Large intestine (tissue), 3 donors: ENCODE data around the gene MRPL44. TPM values are rescaled to one million over a fixed set of nuclear protein-coding genes. Genes with fewer than 3 reads are reported as not detected.
"Not testable (repeated sequence)": the region's sequence is repeated elsewhere in the genome, so short reads cannot be mapped to it uniquely, and the experiment has no call there.

Source experiments
- DNase-seq, 2 donors: peaks; one replicate each; pipeline versions ENCODE4 v3.0.0 to v3.0.0-alpha.2; 2013
- H3K27ac ChIP-seq: one replicate; pipeline ENCODE4 v1.5.1; 2013; ENCODE audit warnings: low read length
- H3K27me3 ChIP-seq: 2 replicates; pipeline ENCODE4 v1.6.1; 2013; ENCODE audit warnings: low read length; ENCODE audit not compliant: control insufficient read depth, insufficient read depth
- H3K36me3 ChIP-seq: 2 replicates; pipeline ENCODE4 v1.6.1; 2013; ENCODE audit warnings: low read length; ENCODE audit not compliant: control insufficient read depth, insufficient read depth
- H3K4me1 ChIP-seq: one replicate; pipeline ENCODE4 v1.6.1; 2013; ENCODE audit warnings: low read length; ENCODE audit not compliant: control insufficient read depth, insufficient read depth
- H3K4me3 ChIP-seq: one replicate; pipeline ENCODE4 v1.5.1; 2013; ENCODE audit warnings: low read length
- H3K9me3 ChIP-seq: one replicate; pipeline ENCODE4 v1.6.1; 2013; ENCODE audit warnings: mild to moderate bottlenecking, low read depth, low read length, moderate library complexity; ENCODE audit not compliant: control insufficient read depth
- WGBS: methylation state at CpG from one replicate; pipeline ENCODE4 v1.1.5; 2013; ENCODE audit warnings: low lambda C conversion rate; ENCODE audit not compliant: insufficient coverage; 5-methylcytosine and 5-hydroxymethylcytosine counted together
- polyA plus RNA-seq: library from polyadenylated mRNA; unstranded; fragments of 120-200 nt; gene quantifications from one replicate; pipeline ENCODE4 v1.2.1, GENCODE V29; 2013

The MRPL44 gene
- polyA plus RNA-seq, 1 donor: 28.3 TPM

DNA sequence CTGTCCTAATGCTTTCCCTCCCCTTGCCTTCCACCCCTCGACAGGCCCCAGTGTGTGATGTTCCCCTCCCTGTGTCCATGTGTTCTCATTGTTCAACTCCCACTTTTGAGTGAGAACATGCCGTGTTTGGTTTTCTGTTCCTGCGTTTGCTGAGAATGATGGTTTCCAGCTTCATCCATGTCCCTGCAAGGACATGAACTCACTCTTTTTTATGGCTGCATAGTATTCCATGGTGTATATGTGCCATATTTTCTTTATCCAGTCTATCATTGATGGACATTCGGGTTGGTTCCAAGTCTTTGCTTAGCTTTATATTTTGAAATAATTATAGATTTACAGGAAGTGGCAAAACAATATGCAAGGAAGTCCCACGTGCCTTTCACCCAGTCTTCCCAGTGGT is 43.4 kb downstream of the MRPL44 start:
- DNase-seq, H3K27ac ChIP-seq, H3K27me3 ChIP-seq, H3K4me3 ChIP-seq, H3K9me3 ChIP-seq, H3K36me3 ChIP-seq: not testable (repeated sequence)
- peaks cover 12% of the 10 kb centered on the region for H3K4me1 ChIP-seq
- WGBS: 90% methylated on average over 2 of the region's 5 CpGs

DNA sequence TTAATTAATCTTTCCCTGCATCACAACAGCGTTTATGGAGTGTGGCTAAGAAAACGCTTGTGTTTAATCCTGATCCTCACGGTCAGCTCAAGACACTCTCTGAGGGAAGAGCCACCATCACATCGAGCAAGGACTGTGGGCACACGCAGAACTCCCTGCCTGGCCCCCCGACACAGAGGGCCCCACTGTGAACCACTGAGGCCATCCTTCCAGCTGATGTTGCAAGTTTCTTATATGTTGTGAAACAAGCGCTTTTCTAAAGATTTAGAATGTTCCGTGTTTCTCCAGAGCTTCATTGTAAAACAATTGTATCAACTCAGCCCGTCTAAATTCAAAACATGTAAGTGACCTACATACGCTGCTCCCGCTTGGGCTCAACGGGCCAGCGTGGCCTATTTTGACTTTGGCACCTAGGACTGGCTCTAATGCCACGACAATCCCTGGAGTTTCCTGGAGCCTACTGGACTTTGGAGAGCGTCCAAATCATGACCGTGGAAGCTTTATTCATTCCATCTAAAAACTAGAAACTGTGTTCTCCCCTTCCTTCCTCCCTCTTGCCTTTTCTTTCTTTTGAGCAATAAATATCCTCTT is 46.9 kb downstream of the MRPL44 start:
- no peak overlapping the region for H3K4me3 ChIP-seq
- no CpG with 5 or more reads among the region's 16 CpGs for WGBS
- peaks cover 8% of the 10 kb centered on the region for H3K4me1 ChIP-seq

DNA sequence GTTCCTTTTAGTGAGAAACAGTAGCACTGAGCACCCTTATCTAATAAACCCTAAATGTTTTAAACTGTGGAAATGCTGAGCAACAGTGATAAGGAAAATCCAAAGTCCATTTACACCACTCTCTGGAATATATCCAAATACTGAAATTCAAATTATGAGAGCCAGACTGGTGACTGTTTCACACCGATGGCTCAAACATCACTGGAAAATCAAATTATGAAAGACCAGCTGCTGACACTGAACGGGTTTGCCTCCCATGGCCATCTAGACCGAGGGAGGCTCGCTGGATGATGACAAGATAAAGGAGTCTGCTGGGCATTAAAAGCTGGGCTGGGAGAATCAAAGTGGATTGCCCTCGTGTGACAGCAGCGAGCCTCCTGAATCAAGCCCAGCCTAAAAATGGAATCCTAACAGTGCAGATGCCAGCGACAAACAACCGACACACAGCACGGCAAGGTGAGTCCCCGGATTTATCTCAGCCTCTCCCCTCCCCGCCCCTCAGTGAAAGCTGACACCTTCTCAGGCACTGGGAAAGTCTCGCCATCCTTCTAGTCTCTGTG is 51.5 kb downstream of the MRPL44 start:
- DNase-seq: peak; percentile 57 to 87
- WGBS: 20% methylated on average over 1 of the region's 12 CpGs
- Histone ChIP-seq H3K4me3 (peak overlapping the region; percentile 3), H3K27ac (peak overlapping the region; percentile 63), H3K36me3 (no peaks in the 10 kb centered on the region), H3K27me3 (no peaks in the 10 kb centered on the region), H3K4me1 (peaks cover 10% of the 10 kb centered on the region), H3K9me3 (no peaks in the 10 kb centered on the region)

More for the DNA sequence above, 46.9 kb downstream of the MRPL44 start:
- DNase-seq: no peak
- Histone ChIP-seq H3K27me3 (no peaks in the 10 kb centered on the region), H3K27ac (no peak overlapping the region), H3K36me3 (peaks cover 3% of the 10 kb centered on the region), H3K9me3 (no peaks in the 10 kb centered on the region)

GRCh38 chr2:224009605-224010315 is 52.5 kb downstream of the MRPL44 start:
- Histone ChIP-seq H3K9me3 (no peaks in the 10 kb centered on the region), H3K4me1 (peaks cover 10% of the 10 kb centered on the region), H3K27me3 (no peaks in the 10 kb centered on the region), H3K4me3 (no peak overlapping the region), H3K27ac (peak overlapping the region; percentile 10), H3K36me3 (no peaks in the 10 kb centered on the region)
- peak in 1 of 2 donors; percentile 34 for DNase-seq
- WGBS: no CpG with 5 or more reads among the region's 5 CpGs

- Histone ChIP-seq H3K9me3 (no peaks in the 10 kb centered on the region), H3K4me1 (peaks cover 10% of the 10 kb centered on the region), H3K27ac (no peak overlapping the region), H3K4me3 (no peak overlapping the region), H3K36me3 (no peaks in the 10 kb centered on the region), H3K27me3 (no peaks in the 10 kb centered on the region)
- DNase-seq: no peak
- no CpG with 5 or more reads among the region's 1 CpG for WGBS
Observed at GRCh38 chr2:224011837-224012236, 54.6 kb downstream of the MRPL44 start.

- no peak overlapping the region for H3K27ac ChIP-seq
- H3K9me3 ChIP-seq: no peaks in the 10 kb centered on the region
- H3K27me3 ChIP-seq: no peaks in the 10 kb centered on the region
- no CpG with 5 or more reads among the region's 4 CpGs for WGBS
- H3K36me3 ChIP-seq: no peaks in the 10 kb centered on the region
- DNase-seq: no peak
- H3K4me3 ChIP-seq: no peak overlapping the region
- peaks cover under 1% of the 10 kb centered on the region for H3K4me1 ChIP-seq
Observed at GRCh38 chr2:224014336-224014735, 57.1 kb downstream of the MRPL44 start.

DNA sequence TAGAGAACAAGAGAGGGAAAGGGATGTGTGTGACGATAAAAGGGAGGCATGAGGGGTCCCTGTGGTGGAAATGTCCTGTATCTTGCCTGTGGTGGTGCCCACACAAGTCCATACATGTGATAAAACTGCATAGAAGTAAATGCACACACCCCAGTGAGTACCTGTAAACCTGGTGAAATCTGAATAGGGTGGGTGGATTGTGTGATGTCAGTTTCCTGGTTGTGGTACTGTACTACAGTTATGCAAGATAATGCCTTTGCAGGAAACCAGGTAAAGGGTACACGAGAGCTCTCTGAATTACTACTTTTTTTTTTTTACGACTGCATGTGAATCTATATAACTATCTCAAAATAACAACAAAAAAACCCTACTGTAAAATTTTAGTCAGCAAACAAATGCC is 59.7 kb downstream of the MRPL44 start:
- H3K27me3 ChIP-seq: no peaks in the 10 kb centered on the region
- DNase-seq: no peak
- no peaks in the 10 kb centered on the region for H3K9me3 ChIP-seq
- no peaks in the 10 kb centered on the region for H3K4me1 ChIP-seq
- no peaks in the 10 kb centered on the region for H3K36me3 ChIP-seq
- no peak overlapping the region for H3K4me3 ChIP-seq
- no peak overlapping the region for H3K27ac ChIP-seq
- 67% methylated on average over 1 of the region's 3 CpGs for WGBS

Other genes with a start within 250 kb of the MRPL44 start
- 6.3 TPM for gene AP1S3, start 119.9 kb upstream of the MRPL44 start, polyA plus RNA-seq
- 56.7 TPM for gene WDFY1, start 12.1 kb upstream of the MRPL44 start, polyA plus RNA-seq
- 72.4 TPM for gene SERPINE2, start 81.8 kb downstream of the MRPL44 start, polyA plus RNA-seq